Activated CD8-positive, alpha-beta memory T cell treated with anti-CD3 and anti-CD28 coated beads, Interleukin-2, amount 50 U/mL, for 1 hour (primary cell): ENCODE results near the gene TAC3.

Experiments
- DNase-seq: peaks from one replicate; pipeline ENCODE4 v3.0.0-alpha.2; 2020; ENCODE audit errors: extremely low read depth

Gene TAC3

DNA sequence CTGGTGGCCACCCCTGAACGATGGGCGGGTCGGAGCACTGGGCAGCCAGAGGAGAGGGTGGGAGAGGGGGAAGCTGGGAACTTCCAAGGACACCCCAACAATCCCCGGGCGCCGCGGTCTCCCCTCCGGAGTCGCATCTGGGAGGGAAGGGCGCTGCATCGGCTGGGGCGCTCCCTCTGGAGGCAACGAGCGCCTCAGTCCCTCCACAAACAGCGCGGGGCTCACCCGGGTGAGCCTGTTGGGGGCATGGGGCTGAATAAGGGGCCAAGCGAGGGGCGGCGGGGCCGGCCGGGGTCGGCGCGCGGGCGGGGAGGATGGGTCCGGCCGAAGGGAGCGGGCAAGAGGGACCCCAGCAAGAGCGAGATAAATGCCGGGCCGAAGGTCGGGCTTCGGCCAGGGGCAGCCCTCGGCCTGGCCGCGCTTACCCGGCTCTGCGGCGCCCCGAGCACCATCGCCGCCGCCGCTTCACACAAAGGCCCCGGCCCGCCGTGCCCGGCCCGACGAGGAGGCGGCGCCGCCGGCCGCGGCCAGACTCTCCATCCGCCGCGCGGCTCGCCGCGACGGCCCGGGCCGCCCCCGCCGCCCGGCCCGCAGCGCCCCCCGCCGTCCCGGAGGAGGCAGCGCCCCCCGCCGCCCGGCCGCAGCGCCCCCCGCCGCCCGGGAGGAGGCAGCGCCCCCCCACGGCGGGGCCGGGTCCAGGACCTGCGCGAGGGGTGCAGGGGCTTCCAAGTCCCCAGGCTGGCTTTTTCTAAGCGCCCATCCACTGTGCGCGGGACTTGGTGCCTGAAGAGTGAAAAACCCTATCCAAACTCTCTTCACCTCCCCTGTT lies 10.1 kb downstream of the TAC3 start, which contains the start of gene ZBTB39:
ZBTB39 (minus strand) TSS at position 567 of the 829 bp plus-strand sequence. CDS start 1,629 bp downstream, outside the sequence.
- no peak for DNase-seq

DNA sequence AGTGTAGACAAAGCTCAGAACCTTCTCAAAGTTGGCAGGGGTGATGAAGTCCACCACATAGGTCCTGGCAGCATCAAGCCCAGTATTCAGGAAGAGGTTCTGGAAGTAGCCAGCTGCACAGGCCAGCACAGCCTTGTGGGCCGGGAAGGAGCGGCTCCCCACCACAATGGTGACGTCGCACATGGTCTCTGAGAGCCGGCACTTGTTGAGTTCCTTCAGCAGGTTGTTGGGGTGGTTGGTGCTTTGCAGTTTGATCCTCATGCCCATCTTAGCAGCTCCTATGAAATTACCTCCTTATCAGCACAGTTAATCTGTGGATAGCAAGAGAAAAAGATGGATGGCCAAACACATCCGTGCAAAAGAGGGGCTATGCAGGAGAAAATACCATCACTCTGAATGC lies 11.7 kb downstream of the TAC3 start:
- no peak for DNase-seq

DNA sequence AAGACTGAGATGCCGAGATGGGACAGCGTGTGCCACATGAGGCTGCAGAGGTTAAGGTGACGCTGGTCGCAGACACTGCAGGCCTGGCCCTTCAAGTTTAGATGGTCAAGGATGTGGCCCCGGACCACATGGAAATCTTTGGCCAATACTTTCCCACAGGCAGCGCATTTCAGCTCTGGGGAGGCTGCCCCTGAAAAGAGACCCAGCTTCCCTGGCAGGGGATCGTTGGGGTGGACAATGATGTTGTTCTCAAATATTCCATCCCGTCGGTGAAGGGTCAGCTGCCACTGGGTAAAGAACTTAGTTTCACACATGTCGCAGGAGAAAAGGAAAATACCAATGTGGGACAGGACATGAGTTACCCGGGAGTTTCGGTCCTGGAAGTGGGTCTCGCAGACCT lies 12.9 kb downstream of the TAC3 start:
- no peak for DNase-seq

DNA sequence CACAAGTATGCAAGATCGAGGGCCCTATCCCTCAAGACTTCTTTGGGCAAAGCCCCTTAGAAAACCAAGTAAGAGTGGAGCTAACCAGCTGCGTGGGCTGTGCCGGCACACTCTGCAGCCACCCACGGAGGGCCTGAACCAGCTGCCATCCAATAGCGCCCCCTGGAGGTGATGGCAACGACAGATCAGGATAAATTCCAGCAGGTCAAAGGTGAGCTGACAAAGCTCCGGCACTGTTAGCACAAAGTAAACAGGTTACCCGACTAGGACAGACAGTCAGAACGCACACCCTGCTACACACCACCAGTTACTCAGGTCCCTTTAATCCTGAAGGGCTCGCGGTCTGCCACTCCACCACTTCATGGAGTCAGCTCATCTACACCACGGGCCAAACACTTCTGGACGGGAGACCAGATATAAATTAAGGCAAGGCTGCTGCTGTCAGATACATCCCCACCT lies 14.9 kb downstream of the TAC3 start:
- peak; percentile 37 for DNase-seq

DNA sequence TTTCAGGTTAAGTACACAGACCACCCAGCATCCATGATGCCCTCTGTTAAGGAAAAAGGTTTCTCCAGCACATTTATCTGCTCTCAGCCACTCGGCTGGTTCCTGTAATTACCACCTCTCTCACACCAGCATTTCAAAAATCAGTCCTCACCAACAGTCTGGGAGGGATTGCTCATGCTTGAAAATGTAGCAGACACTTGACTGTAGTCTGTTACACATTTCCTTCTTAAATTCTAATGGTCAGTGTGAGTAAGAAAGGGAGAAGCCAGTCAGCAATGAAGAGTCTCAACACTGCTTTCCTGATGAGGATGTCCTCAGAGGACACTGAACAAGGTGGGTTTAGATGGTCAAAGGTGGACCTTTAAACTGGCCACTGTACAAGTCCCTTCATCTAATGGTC lies 15.9 kb downstream of the TAC3 start:
- DNase-seq = no peak

DNA sequence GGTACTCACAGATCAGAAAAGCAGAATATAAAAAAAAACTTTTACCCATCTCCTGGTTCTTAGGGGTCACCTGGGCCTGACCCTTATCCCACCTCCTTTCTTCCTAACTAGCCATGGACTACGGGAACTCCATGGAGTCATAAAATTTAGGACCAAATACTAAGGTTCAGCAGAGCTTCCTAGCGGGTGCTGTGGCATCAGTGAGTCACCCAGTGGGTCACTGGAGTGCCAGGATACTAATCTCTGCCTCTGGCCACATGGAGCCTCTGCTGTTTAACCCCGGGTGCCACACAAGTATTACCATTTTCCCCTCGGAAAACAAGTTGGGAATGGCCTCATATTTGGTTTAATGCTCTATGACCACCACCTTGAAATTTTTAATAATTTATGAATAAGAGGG lies 16.9 kb downstream of the TAC3 start:
- no peak for DNase-seq

DNA sequence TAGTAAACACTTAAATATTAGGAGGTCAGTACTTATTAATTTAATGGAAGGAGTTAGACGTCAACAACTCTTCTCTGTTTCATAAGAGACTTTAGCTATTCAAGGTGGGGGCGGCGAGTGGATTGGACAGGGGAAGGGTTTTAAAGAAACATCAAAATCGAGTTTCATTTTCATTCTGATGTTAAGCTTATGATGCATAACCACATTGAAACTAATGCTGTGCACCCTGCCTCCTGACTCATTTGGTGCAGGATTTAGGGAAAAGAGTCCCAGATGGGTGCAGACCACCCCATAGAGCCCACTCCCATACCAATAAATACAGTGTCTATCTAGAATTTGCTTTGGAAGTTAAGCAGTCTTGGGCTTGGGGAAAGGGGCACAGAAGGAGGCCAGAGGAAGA lies 17.3 kb downstream of the TAC3 start:
- DNase-seq = no peak

DNA sequence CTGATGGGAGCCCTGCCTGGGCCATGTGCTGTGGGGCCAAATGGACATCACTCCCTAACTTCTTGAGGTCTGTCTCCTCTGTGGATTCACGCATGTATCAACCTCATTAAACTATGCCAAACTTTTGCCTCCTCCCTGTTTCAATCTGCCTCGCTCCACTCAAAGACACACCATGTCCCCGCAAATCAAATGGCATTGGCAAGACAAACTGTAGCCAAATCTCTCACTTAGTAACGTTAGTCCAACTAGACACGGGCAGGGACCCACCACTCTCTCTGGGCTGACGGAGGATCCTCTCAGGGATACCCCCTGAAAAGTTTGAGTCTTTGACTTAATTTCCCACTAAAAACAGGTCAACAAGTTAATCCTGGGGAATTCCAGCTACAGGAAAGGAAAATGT lies 18.0 kb downstream of the TAC3 start:
- no peak for DNase-seq

DNA sequence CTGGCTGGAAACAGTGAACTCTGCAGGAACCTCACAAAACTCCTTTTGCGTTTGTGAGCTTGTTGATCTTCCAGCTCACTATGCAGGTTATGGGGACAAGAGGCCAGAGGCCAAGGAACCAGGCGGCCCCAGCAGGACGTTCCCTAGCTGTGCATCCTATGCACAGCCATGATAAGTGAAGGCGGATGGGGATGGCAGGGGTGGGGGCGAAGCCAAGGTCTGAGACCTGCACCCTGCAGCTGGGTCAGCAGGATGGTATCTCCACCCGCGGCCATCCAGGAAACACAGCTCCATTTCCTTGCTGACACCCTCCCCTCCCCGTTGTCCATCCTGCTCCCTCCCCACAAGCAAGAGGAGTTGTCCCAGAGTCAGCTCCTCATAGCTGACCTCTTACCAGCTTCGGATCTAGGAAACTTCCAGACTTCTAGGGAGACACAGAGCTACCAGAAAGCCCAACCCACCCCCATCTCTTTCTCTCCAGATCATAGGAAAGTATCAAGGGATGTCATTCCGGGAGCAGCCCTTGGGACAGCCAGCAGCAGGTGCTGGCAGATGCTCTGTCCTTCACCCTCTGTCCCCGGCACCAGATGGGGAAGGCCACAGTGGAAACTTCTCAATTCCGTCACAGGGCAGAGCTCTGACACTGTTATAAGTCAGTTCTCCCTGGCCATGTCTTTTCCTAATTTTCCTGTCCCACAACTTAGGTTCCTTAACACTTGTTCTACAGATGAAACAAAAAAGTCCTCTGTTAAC lies 19.4 kb downstream of the TAC3 start:
- DNase-seq = no peak

DNA sequence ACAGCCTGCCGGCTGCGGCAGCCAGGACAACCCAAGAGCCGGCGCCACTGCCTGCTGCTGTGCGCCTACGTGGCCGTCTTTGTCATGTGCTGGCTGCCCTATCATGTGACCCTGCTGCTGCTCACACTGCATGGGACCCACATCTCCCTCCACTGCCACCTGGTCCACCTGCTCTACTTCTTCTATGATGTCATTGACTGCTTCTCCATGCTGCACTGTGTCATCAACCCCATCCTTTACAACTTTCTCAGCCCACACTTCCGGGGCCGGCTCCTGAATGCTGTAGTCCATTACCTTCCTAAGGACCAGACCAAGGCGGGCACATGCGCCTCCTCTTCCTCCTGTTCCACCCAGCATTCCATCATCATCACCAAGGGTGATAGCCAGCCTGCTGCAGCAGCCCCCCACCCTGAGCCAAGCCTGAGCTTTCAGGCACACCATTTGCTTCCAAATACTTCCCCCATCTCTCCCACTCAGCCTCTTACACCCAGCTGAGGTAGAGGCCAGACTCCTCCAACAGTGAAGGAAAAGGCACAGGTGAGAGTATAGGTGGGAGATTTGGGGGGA lies 20.3 kb downstream of the TAC3 start:
- no peak for DNase-seq

DNA sequence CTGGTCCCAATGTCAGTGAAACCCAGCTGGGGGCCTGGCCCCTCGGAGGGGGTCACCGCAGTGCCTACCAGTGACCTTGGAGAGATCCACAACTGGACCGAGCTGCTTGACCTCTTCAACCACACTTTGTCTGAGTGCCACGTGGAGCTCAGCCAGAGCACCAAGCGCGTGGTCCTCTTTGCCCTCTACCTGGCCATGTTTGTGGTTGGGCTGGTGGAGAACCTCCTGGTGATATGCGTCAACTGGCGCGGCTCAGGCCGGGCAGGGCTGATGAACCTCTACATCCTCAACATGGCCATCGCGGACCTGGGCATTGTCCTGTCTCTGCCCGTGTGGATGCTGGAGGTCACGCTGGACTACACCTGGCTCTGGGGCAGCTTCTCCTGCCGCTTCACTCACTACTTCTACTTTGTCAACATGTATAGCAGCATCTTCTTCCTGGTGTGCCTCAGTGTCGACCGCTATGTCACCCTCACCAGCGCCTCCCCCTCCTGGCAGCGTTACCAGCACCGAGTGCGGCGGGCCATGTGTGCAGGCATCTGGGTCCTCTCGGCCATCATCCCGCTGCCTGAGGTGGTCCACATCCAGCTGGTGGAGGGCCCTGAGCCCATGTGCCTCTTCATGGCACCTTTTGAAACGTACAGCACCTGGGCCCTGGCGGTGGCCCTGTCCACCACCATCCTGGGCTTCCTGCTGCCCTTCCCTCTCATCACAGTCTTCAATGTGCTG lies 21.0 kb downstream of the TAC3 start:
- no peak for DNase-seq

DNA sequence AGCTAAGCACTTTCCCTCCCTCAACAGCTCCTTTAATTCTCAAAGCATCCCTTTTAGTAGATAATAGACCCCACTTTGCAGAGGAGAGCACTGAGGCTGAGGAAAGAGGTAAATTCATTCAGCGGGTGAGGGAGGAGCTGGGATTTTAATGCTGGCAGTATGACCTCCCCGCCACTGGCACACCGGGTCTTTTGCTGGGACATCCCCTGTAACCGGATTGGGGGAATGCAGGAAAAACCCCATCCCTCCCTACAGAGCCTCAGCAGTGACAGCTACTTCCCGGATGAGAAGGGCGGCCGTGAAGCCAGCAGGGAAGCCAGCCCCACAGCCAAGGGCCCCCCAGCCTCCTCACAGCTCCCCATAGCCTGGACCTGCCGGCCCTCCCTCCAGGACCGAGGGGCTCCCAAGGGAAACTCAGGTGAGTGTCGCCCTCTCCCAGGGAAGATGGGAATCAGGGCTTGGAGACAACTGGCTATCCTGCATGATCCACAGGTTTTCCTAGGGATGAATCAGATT lies 22.0 kb downstream of the TAC3 start:
- DNase-seq = no peak

DNA sequence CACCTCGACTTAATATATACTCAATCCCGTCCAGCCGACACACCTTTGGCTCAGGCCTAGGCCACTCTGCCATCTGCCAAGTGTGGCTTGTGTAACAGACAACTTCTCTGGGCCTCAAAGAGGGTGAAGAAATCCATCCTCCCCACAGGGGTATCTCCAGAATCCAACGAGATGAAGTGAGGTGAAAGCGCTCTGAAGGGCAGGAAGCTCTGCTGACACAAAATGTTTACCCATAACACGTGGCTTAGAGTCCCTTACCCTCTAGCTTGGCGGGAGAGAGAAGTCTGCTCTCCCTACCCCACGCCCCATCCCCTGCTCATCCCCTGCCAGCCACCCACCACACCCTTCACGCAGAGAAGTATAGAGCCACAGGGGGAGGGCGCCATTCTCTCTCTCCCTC lies 23.0 kb downstream of the TAC3 start:
- DNase-seq = no peak

DNA sequence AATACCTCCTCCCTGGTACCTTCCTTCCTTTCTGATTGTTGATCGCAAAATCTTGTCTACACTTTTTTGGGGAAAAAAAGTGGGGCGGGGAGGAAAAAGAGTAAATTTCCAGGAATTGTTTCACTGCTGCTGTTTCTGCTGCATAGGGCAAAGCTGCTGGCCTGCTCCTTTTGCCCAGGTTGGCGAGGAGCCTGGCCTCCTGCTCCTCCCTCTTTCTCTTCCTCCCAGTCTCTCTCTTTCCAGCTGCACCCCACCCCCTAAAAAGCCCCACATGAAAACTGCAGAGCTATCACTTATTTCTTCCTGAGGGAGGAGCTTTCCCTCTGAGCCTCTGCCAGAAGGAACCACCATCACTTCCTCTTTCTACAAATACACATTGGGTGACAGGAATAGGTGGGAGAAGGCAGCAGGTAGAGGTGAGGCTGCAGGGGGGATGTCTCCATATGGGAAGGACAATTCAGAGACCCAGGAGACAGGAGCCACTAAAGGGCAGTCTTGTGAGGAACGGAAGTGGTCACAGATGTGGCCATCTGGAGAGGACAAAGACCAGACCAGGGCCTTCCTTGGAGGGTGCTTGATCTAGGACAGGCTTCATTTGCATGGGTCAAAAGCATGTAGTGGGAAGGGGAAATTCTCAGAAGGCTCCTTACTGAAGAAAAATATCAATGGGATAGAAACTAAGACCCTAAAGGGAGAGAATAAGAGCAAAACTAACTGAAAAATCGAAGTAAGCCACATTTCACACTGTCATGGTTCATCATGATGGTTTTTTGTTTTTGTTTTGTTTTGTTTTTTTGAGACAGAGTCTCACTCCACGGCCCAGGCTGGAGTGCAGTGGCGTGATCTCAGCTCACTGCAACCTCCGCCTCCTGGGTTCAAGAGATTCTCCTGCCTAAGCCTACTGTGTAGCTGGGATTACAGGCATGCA lies 24.7 kb downstream of the TAC3 start:
- DNase-seq = no peak

DNA sequence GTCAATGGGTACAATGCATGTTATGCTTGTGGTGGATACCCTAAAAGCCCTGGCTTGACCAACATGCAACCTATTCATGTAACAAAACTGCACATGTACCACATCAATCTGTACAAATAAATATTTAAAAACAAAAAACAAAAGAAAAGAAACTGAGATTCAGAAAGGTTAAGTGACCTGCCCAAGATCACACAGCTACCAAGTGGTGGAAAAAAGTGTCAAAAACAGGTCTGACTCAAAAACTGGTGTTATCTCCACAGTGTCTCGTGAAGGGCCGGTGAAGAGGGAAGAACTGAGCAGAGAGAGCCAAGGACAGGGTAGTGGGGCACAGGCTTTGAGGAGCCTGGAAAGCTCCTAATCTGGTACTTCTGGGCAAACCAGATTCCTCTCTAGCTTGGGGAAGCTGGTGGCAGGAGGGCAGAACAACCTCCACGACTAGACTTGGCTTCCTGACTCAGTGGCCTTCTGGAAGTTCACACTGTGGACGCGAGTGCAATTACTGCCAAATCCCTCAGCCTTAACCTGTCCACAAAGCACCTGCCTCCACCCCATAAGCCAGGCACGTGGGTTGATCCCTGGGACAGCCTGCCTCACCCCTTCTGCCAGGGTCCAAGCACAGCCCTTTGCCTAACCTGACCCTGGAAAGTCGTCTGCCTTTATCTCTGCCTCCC lies 25.5 kb downstream of the TAC3 start:
- DNase-seq = no peak

DNA sequence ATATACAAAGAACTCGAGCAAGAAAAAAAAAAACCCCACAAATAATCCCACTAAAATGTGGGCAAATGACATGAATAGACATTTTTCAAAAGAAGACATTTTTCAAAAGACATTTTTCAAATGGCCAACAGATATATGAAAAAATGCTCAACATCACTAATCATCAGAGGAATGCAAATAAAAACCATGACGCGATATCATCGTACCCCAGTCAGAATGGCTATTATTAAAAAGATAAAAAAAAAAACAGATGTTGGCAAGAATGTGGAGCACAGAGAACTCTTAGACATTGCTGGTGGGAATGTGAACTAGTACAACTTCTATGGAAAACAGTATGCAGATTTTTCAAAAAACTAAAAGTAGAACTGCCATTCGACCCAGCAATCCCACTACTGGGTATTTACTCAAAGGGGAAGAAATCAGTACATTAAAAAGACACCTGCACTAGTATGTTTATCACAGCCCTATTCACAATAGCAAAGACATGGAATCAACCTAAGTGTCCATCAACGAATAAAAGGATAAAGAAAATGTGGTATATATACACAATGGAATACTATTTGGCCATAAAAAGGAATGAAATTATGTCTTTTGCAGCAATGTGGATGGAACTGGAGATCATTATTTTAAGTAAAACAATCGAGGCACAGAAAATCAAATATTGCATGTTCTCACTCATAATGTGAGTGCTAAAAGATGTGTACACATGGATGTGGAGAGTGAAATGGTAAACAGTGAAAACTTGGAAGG lies 26.3 kb downstream of the TAC3 start:
- DNase-seq = no peak

DNA sequence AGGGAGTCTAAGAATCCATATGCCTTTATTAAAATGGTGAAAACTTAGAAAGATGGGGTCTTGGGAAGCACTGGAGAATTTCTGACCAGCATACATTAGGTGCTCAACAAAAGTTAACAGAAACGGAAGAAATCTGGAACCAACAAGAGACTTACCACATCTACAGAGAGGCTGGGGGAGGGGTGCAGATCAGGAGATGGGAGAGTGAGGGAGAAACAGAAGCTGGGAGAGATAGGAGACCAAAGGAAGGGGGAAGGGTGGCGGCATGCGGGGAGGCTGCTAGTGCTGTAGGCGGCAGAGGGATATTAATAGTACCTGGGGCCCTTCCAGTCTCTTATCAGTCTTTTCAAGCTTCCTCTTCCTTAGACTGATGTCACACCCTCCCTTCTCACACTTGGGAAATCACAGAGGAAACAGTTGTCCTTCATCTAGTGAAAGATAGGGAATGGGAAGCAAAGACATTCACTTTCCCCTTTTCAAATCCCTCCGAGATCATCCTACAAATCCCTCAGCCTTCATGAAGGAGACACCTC lies 28.1 kb downstream of the TAC3 start:
- no peak for DNase-seq

DNA sequence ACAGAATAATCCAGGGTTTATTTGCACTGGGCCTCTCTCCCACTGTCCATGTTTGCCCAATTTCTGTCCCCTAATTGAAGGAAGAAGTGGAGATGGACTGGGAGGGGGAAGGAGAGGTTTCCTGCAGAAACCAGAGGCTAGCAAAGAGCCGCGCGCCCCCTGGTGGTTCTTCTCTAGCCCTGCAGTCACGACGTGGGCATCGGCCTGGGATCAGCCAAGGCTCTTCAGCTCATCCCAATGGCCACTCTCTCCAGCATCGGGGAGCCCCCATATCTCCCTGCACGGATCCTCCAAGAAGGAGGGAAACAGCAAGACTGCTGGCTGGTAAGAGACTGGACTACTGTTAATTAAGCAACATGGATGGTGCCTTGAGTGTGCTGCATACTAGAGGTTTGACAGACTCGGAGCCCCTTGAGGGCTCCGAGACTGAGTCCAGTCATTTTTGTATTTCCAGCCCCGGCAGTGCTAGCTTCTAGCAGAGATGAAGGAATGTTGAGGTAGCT lies 28.7 kb downstream of the TAC3 start:
- peak; percentile 38 for DNase-seq

DNA sequence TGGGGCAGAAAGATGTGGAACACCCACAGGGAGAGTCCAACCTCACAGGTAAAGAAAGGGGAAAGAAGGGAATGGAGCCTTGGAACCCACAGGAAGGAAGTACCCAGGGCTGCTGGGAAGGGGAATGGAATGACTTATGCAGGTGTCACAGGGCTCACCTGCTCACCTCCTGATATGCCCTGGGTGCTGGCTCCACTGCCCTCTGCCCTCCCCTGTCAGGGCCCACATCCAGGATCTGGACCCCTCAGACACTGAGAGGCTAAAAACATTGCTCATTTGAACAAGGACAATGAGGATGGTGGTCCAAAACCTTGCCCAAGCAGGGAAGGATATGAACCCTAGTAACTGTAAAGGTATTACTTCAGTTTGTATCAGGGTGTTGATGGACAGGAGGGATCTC lies 29.3 kb downstream of the TAC3 start:
- DNase-seq = no peak
